Right lung (tissue), 10 donors: ENCODE results near the gene HIF1AN. TPM values are rescaled to one million over a fixed set of nuclear protein-coding genes. Genes with fewer than 3 reads are reported as not detected.

Source experiments
- DNase-seq, 2 donors: peaks; one replicate each; pipeline ENCODE4 v3.0.0-alpha.2; 2013
- long read RNA-seq, 8 donors: transcript quantifications; one replicate each; lab custom pipeline, GENCODE V29; 2026
- polyA plus RNA-seq, 5 donors: library from polyadenylated mRNA; unstranded; fragments of 120-200 nt; gene quantifications; one replicate each; pipeline versions ENCODE4 v1.2.1 to v1.2.3, GENCODE V29; 2013; ENCODE audit warnings: inconsistent platforms in 1 of 5, low replicate concordance in 1 of 5; ENCODE audit not compliant: insufficient read length in 5 of 5, insufficient read depth in 1 of 5

Gene HIF1AN
- 10 to 100 TPM; 30.5 to 45.4 (median 39.2) TPM for polyA plus RNA-seq
- long read RNA-seq, donor 1, full-length matches to known transcripts: 12 of 12 reads
- long read RNA-seq, donor 1, partial matches to known transcripts: 0 of 12 reads
- long read RNA-seq, donor 1, other reads (novel, unspliced or antisense): 0 of 12 reads
- long read RNA-seq, donor 2, full-length matches to known transcripts: 13 of 13 reads
- long read RNA-seq, donor 2, partial matches to known transcripts: 0 of 13 reads
- long read RNA-seq, donor 2, other reads (novel, unspliced or antisense): 0 of 13 reads
- long read RNA-seq, donor 3, full-length matches to known transcripts: 16 of 16 reads
- long read RNA-seq, donor 3, partial matches to known transcripts: 0 of 16 reads
- long read RNA-seq, donor 3, other reads (novel, unspliced or antisense): 0 of 16 reads
- long read RNA-seq, donor 4, full-length matches to known transcripts: 9 of 363 reads
- long read RNA-seq, donor 4, partial matches to known transcripts: 179 of 363 reads
- long read RNA-seq, donor 4, other reads (novel, unspliced or antisense): 175 of 363 reads
- long read RNA-seq, donor 5, full-length matches to known transcripts: 10 of 10 reads
- long read RNA-seq, donor 5, partial matches to known transcripts: 0 of 10 reads
- long read RNA-seq, donor 5, other reads (novel, unspliced or antisense): 0 of 10 reads
- long read RNA-seq, donor 6, full-length matches to known transcripts: 15 of 15 reads
- long read RNA-seq, donor 6, partial matches to known transcripts: 0 of 15 reads
- long read RNA-seq, donor 6, other reads (novel, unspliced or antisense): 0 of 15 reads
- long read RNA-seq, donor 7, full-length matches to known transcripts: 11 of 11 reads
- long read RNA-seq, donor 7, partial matches to known transcripts: 0 of 11 reads
- long read RNA-seq, donor 7, other reads (novel, unspliced or antisense): 0 of 11 reads
- long read RNA-seq, donor 8, full-length matches to known transcripts: 6 of 6 reads
- long read RNA-seq, donor 8, partial matches to known transcripts: 0 of 6 reads
- long read RNA-seq, donor 8, other reads (novel, unspliced or antisense): 0 of 6 reads

DNA sequence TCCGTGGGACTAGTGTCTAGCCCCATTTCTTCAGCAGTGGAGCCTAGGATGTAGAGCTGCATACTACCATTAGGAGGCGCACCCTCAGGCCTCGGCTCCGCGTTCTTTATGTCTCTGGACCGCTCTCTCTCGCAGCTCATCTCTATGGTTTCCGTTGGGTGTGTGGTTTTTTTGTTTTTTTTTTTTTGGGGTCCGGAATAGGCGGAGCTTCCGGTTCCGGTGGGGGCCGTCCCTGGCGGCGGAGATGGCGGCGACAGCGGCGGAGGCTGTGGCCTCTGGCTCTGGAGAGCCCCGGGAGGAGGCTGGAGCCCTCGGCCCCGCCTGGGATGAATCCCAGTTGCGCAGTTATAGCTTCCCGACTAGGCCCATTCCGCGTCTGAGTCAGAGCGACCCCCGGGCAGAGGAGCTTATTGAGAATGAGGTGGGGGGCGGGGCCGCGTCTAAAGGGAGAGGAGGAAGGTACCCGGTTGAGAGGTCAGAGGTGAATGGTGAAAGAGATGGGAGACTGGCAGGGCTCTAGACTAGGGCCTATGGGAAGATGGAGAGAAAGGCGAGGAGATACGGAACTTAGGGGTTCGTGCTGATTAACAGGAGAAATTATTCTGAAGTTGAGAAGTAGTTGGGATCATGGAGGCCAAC, at the start of gene HIF1AN:
TSS of gene HIF1AN (plus strand) at position 229 of the 639 bp plus-strand sequence. CDS start at position 245, 16 bp downstream.
- DNase-seq: peak; percentile 91 to 93

DNA sequence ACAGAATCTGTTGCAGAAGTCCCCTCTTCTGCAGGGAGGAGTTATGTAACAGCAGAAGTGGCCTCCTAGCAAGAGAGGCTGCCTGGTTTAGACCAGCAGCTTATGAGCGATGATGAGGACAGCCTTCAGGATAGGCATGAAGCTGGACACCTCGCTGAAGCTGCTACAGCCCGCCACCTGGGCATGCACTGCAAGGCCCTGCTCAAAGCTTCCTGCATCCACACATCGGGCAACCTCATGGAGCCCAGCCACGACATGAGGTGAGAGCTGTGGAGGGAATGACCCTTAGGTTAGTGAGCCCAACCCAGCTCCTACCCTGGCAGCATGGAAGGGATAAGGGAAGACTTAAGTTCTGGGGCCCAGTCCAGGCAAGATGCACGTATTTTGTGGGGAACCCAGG, 48.2 kb upstream of the HIF1AN start:
- no peak for DNase-seq

DNA sequence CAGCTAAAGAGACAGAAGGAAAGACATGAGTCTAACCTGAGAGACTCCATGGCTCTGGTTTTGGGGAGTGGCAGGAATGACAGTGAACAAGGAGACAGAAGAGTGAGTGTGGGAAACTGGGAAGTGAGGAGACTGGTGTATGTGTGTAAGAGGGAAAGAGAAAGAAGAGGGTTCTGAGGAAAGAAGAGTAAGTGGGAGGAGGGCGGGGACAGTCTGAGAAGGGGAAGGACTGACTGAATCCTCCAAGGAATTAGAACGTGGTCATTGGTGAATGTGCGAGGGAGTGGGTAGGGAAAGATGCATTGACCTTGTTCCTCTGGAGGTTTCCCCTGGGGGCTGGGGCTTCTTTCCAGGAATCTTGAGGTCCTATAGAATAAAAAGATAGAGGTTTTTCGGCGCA, 46.3 kb upstream of the HIF1AN start:
- no peak for DNase-seq

DNA sequence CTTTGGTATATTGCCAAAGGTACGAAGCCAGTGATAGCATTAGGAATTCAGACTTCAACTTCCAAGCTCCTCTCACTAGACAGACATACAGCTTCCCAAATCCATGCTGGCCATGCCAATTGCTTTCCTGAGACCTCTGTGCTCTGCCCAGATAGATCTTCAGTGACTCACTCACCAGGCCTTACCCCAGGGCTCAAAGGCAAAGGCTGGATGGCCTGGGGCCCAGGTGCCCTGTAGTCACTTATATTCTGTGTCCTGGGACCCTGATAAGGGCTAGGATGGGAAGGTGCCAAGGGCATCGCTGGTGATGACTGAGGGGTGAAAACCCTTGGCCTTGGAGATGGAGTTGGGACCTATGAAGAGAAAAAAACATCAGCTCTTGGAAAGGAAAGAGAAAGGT, 45.2 kb upstream of the HIF1AN start:
- DNase-seq: no peak

DNA sequence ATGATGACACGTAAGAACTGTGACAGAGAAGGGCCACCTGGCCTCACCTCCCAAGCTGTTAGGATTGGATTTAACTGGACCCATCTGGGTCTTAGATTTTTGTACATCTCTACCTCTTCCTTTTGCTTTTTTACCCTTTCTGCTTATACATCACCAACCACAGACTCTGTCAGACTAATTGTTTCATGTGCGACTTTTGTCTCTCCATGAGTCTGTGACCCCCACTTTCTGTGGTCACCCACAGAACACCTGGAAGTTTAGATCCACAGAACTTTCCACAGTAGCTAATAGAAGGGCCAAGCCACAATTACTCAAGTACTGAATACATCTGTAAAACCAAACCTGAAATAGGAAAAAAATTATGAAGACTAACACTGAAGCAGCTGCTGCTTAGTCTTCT, 39.2 kb upstream of the HIF1AN start:
- no peak for DNase-seq

DNA sequence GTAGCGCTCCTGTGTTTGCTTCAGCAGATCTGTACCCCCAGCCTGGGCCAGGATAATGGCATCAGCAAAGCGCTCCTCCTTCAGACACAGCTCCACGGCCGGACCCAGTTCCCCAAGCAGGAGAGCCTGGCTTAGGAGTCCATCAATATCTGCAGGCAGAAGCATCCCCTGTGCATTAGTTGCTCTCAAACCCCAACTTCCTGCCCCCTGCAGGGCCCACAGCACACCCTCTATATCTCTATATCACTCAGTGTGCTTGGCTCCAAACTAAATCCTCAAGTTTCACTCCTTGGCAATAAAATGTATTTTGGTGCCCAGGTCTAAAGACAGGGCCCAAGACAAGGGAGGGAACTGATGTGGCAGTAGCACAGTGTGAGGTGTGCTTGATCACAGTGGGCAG, 37.7 kb upstream of the HIF1AN start:
- no peak for DNase-seq

DNA sequence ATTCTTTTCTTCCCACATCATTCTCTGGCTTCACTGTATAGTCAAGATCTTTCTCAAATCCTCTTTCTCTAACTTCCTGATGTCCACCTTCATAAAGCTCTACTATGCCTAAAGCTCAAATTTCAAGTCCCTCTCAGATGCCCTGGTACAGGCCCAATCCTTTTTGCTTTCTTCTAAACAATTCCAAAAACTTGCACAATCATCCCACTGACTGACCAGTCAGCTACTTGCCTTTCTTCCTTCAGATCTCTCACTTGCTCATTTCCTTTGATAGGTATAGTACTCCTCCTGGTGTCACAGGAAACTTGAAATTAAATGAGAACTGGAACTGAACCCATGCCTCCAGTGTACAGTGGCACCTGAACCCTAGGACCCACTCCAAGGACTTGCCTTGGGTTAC, 34.3 kb upstream of the HIF1AN start:
- no peak for DNase-seq

DNA sequence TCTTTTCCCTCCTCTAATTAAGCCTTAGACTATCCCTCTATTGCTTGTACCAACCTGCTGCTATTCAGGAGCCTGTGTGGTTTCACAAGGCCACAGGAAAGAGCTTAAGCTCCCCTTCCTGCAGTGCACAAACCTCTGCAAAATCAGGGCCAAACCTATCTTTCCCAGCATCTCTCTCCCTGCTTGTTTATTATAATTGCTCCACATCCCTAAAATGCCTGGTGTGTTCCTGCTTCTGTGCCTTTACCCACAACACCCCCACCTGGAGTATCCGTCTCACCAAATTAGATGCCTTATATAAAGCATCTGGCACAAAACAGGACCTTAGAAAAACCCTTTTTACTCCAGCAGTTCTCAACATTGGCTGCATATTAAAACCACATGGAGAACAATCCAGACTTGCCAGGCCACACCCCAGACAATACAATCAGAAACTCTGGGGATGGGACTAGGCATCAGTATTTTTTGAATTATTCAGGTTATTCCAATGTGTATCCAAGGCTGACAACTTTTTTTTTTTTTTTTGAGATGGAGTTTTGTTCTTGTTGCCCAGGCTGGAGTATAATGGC, 32.7 kb upstream of the HIF1AN start:
- DNase-seq: no peak

DNA sequence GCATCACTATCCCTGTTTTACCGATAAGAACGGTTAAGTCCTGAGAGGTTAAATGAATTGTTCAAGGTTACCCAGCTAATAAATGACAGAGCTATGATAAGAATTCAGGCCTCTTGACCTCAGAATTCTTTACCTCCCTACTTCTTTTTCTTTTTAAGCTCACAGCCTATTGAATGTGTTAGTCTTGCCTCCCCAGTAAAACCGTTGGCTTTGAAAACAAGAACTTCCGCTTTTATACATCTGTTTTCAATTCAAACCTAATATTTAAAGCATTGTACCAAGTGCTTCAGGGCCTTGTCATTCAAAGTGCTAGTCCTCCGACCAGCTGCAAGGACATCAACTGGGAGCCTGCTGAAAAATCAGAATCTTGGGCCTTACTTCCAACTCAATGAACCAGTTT, 31.6 kb upstream of the HIF1AN start:
- DNase-seq: no peak

DNA sequence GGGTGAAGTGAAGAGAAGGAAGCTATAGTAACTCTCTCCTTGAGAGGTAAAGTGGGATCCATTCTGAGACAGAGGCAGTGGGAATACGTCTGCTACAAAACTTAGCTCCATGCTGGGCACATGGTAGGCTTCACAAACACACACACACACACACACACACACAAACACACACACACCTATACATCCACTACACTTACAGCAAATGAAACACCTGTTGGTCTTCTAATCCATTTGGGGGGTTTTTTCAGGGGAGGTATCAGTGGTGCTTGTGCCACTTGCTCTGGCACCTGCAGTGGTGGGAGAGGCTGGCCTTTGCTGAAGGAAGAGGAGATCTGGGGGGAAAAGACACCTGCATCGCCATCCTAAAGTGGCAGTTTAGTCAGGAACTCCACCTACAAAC, 30.6 kb upstream of the HIF1AN start:
- DNase-seq: no peak

DNA sequence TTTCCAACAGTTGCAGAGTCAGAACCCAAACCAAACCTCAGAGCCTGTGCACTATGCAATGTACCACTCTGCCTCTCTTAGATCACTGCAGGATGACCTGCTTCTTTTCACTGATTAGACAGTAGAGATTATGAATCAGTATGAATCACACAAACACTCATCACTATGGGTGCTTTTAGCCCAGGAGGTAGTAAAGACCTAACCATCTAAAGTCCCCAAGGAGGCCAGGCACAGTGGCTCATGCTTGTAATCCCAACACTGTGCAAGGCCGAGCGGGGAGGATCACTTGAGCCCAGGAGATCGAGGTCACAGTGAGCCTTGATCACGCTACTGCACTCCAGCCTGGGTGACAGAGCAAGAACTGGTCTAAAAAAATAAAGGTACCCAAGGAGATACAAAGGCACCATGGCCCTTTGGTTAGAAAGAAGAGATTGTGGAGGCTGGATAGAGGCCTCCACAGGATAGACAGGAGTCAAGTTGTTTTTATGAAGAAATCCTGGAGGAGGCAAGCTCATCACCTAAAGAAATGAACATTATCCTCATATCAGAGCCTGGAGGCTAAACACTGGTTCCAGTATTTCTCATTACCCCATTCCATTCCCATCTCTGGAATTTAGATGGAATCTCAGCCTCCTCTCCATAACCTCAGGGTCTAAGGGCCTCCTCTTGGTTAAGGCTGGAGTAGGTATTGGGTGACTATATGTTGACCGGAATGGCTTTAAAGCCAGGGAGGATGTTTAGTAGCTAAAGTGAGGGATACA, 29.0 kb upstream of the HIF1AN start:
- DNase-seq: no peak

DNA sequence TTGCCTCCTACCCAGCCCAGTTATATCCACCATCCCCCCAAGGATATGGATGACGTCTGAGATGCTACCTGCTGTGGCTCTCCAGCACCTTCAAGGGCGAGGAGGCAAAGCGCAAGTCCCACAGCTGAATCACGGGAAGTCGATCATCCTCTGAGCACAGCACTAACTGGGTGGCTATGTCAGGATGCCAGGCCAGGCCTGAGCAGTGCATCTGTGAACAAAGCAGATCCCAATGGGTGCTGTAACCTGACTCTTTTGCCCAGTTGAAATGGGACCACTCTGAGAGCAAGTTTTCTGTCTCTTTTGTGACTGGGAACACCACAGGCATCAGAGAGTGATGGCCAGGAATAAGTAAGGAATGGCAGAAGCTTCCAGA, 28.4 kb upstream of the HIF1AN start:
- DNase-seq: no peak

DNA sequence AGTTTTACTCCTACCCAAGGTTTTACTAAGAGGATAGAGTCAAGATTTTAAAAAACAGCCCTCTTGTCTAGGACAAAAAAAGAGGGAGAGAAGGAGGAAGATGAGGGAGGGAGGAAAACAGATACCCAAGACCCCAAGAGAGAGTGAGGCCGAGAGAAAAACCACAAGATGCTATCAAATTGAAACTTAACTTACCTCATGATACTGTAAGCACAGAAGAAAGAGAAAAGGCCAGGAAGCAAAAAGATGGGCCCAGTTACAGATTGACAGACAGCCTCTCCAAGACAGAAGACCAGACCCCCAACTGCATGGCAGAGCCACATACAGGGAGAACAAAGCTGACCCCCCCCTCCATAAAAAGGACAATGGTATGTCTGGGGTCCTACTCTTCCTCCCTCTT, 27.5 kb upstream of the HIF1AN start:
- DNase-seq: no peak

DNA sequence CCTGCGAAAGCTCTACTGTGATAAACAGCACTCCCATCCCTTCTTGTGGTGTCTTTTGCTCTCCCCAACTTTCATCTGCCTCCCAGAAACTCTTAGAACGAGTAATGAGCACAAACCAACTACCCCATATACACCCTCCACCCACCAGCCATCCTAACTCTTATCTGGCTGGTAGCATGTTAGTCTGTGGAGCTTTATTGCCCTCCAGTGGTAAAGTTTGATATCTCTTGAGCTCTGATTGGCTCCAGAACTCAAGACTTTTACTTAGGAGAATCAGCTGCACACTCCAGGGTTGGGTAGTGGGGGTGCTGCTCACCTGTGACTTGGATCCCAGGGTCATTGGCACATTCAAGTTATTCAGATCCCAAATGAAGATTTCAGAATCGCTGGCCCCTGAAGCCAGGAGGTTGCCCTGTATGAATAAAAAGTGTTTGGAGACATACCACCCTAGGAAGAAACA, 27.0 kb upstream of the HIF1AN start:
- DNase-seq: no peak

DNA sequence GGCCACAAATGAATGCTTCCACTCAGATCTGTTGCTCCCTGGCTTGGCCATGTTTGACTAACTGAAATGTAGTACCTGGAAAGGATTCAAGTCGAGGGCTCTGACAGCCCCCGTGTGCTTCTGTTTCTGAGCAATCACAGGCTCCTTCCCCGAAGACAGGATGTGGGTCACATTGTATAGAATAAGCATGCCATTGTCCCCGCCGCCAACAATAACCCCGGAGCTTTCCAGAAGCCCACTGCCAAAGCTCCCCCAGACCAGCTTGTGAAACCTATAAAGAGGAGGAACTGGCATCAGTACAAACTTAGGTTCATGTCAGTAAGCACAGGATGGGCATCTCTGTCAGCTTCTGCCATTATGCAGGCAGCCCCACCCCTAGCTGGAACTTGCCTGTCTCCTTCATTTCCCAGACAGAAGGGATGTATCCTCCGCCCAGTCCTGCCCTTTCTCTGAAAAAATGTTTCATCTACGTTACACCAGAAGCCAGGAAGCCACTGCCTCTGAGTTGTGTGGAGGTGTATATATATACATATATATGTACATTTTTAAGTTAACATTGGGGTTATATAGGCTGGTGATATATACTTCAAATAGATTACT, 26.4 kb upstream of the HIF1AN start:
- peak in 1 of 2 donors; percentile 3 for DNase-seq

DNA sequence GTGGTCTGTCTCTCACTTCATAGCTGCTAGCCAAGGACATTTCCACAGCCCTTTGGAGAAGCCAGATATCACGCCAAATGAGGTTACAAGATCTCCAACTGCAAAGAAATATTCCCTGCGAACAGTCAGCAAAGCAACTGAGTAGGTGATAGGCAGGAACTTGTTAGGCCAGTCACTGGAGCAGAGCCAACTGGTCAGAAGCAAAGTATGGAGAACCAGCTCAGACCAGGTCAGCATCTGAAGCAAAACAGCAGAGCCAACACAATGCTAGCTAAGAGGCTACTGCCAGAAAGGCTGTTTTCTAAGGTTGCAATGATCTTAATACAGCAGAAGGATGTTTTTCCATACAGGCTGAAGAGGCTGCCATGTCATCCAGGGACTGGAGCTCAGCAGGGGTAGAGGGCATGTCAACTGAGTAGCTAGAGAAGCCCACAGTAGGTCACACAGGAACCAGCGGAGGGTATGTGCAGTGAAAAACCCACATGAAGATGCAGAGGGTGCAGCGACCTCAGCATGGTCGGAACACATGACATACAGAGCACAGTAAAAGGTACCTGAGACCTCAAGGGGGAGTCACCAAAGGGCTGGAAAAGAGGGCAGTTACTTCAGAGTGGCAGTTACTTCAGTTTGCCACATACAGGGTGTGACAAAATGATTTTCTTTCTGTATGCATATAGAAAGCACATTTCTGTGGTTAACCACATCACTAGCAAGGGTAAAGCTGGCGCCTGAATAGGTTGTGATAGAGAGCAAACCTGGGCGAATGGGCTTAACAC, 25.0 kb upstream of the HIF1AN start:
- DNase-seq: peak in 1 of 2 donors; percentile 3

DNA sequence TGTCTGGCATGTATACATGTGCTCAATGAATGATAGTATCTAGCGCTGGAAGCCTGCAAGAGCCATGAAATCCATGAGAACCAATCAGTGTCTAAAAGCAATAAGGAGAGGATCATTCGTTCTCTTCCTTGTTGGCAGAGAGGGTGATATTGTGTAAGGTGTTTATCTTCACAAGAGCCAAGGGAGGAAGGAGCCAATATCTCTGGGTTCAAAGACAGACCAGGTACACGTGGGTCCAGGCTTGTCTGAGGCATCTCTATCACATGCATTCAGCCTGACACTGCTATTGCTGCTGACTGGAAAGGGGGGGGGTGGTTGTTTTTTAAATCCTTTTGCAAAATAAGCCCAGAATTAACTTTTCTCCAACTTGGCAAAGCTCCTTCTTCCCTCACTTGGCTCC, 20.1 kb upstream of the HIF1AN start:
- no peak for DNase-seq

DNA sequence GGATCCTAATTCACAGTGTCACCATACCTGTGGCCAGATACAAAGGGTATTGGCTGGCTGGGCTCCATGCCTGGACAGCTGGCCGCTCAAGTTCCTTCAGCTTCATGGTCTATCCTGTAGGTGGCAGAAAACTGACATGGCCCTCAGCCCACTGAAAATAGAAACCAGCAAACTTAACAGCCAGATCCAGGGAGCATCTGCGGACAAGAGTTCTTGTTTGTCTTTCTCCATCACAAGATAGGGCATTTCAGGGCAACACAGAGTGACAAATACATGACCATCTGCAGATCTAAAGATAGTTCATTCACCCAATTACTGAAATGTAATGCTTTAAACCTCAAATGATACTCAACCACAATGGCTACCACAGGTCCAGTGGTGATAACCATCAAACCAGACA, 18.9 kb upstream of the HIF1AN start:
- DNase-seq: no peak

DNA sequence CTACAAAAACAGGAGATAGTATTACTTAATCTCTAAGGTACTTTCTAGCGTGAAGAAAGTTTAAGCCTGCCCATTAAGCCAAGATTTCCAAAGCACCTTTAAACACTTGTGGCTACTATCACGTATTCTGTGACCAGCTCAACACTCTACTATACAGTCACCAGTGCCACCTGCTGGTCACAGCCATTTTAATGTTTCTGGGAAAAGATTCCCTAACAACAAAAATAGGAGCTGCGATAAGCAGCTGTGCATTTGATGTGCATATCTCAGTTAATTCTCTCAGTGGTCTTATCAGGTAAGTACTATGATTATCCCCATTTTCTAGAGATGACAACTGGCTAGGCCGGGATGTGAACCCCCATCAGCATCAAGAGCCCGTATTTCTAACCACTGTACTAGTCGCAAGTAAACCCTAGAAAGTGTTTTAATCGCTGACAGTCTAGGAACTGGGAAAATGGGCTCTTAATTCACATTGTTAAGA, 16.9 kb upstream of the HIF1AN start:
- DNase-seq: no peak
